HEK293 (cell line): ENCODE data around the gene PRDM15.

Experiments
- CTCF ChIA-PET: fragments of 350-600 bp; formaldehyde crosslinking; extraction: SDS; loops from one replicate; lab custom pipeline; 2021; ENCODE audit warnings: antibody characterized with exemption; lab: Yijun Ruan, JAX
- POLR2A ChIA-PET: fragments of 300-600 bp; formaldehyde crosslinking; extraction: SDS; loops from one replicate; lab custom pipeline; 2020; ENCODE audit warnings: antibody characterized with exemption, inconsistent platforms; lab: Yijun Ruan, JAX
- H3K27ac ChIP-seq: fragments of 200-500 bp; sonication (Bioruptor generic); 2 replicates; pipeline ENCODE4 v1.5.1; 2014; ENCODE audit warnings: low read depth, low read length, control low read depth, inconsistent platforms; ENCODE audit errors: extremely low read depth
- H3K36me3 ChIP-seq, 2 experiments: fragments of 200-500 bp in 1 of 2; sonication (Bioruptor generic) in 1 of 2; 1 replicate in 1 of 2; 2 replicates in 1 of 2; pipeline ENCODE4 v1.5.1; 2014 to 2017; ENCODE audit warnings: inconsistent platforms in 2 of 2, low read length in 2 of 2; ENCODE audit not compliant: control insufficient read depth in 2 of 2, insufficient read depth in 1 of 2
- H3K4me1 ChIP-seq: fragments of 200-500 bp; sonication (Bioruptor generic); 2 replicates; pipeline ENCODE4 v1.5.1; 2014; ENCODE audit warnings: mild to moderate bottlenecking, low read length, inconsistent platforms; ENCODE audit not compliant: control insufficient read depth, insufficient read depth
- H3K4me3 ChIP-seq: 2 replicates; pipeline ENCODE4 v1.5.1; 2011; ENCODE audit warnings: low read depth, mild to moderate bottlenecking, control low read depth, low read length, moderate library complexity
- H3K9me3 ChIP-seq: fragments of 200-500 bp; sonication (Bioruptor generic); 2 replicates; pipeline ENCODE4 v1.5.1; 2014; ENCODE audit warnings: low read depth, low read length, inconsistent platforms; ENCODE audit not compliant: control insufficient read depth, insufficient read depth
- OSR2 ChIP-seq: fragments of 450-650 bp; formaldehyde crosslinking; IDR thresholded peaks from 2 replicates; pipeline ENCODE4 v1.5.1; 2016; ENCODE audit warnings: missing biosample characterization, missing genetic modification characterization
- PRDM10 ChIP-seq: fragments of 450-650 bp; formaldehyde crosslinking; IDR thresholded peaks from 2 replicates; pipeline ENCODE4 v1.5.1; 2016; ENCODE audit warnings: missing biosample characterization, missing genetic modification characterization
- SCRT1 ChIP-seq: fragments of 450-650 bp; formaldehyde crosslinking; IDR thresholded peaks from 2 replicates; pipeline ENCODE4 v1.5.1; 2016; ENCODE audit warnings: missing biosample characterization, missing genetic modification characterization, borderline replicate concordance
- SCRT2 ChIP-seq: fragments of 450-650 bp; formaldehyde crosslinking; IDR thresholded peaks from 2 replicates; pipeline ENCODE4 v1.5.1; 2016; ENCODE audit warnings: missing biosample characterization, missing genetic modification characterization
- SP2 ChIP-seq: fragments of 450-650 bp; formaldehyde crosslinking; IDR thresholded peaks from 2 replicates; pipeline ENCODE4 v1.5.1; 2016; ENCODE audit warnings: missing biosample characterization, missing genetic modification characterization
- SP3 ChIP-seq: fragments of 450-650 bp; formaldehyde crosslinking; IDR thresholded peaks from 2 replicates; pipeline ENCODE4 v1.5.1; 2016; ENCODE audit warnings: missing biosample characterization, missing genetic modification characterization
- ZBTB21 ChIP-seq: fragments of 450-650 bp; formaldehyde crosslinking; IDR thresholded peaks from 2 replicates; pipeline ENCODE4 v1.5.1; 2017; ENCODE audit warnings: missing biosample characterization, missing genetic modification characterization
- ZBTB7A ChIP-seq: fragments of 450-650 bp; formaldehyde crosslinking; IDR thresholded peaks from 2 replicates; pipeline ENCODE4 v1.5.1; 2016; ENCODE audit warnings: low read depth, missing biosample characterization, missing genetic modification characterization
- ZFP37 ChIP-seq: fragments of 450-650 bp; formaldehyde crosslinking; IDR thresholded peaks from 2 replicates; pipeline ENCODE4 v1.5.1; 2016; ENCODE audit warnings: missing biosample characterization, missing genetic modification characterization
- ZNF354C ChIP-seq: fragments of 450-650 bp; formaldehyde crosslinking; IDR thresholded peaks from 2 replicates; pipeline ENCODE4 v1.5.1; 2016; ENCODE audit warnings: missing biosample characterization, missing genetic modification characterization, low read depth, borderline replicate concordance
- ZNF626 ChIP-seq: fragments of 450-650 bp; sonication (Bioruptor Pico); formaldehyde crosslinking; IDR thresholded peaks from 2 replicates; pipeline ENCODE4 v1.5.1; 2018; ENCODE audit warnings: missing biosample characterization, missing genetic modification characterization, inconsistent platforms
- ZNF768 ChIP-seq: fragments of 450-650 bp; formaldehyde crosslinking; IDR thresholded peaks from 2 replicates; pipeline ENCODE4 v1.5.1; 2018; ENCODE audit warnings: missing biosample characterization, mild to moderate bottlenecking, missing genetic modification characterization
- ZSCAN23 ChIP-seq: fragments of 450-650 bp; formaldehyde crosslinking; IDR thresholded peaks from 2 replicates; pipeline ENCODE4 v1.5.1; 2016; ENCODE audit warnings: missing biosample characterization, missing genetic modification characterization
- ZXDB ChIP-seq: fragments of 450-650 bp; formaldehyde crosslinking; IDR thresholded peaks from 2 replicates; pipeline ENCODE4 v1.5.1; 2016; ENCODE audit warnings: missing biosample characterization, missing genetic modification characterization
- TF ChIP-seq, protein P1 (sequence below): fragments of 450-650 bp; formaldehyde crosslinking; IDR thresholded peaks from 2 replicates; pipeline ENCODE4 v1.5.1; 2017; ENCODE audit warnings: missing biosample characterization, missing genetic modification characterization
- TF ChIP-seq, protein P2 (sequence below): fragments of 450-650 bp; formaldehyde crosslinking; IDR thresholded peaks from 2 replicates; pipeline ENCODE4 v1.5.1; 2017; ENCODE audit warnings: missing biosample characterization, missing genetic modification characterization

PRDM15 gene

DNA sequence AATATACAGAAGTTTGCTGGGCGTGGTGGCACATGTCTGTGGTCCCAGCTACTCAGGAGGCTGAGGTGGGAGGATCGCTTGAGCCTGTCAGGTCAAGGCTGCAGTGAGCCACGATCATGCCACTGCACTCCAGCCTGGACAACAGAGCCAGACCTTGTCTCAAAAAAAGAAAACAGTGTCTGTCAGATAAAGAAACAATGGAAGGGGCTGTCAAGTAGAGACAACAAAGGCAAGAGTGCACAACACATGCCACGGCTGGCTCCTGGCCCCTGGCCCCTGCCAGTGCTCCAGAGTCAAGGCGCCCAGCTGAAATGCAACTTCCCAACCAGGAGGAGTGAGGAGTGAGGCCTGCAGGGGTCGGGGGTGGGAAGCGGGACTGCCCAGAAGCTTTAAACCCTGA lies 32.6 kb downstream of the PRDM15 start:
- no peaks in the 10 kb centered on the region for H3K9me3 ChIP-seq
- TF ChIP-seq ZNF768 (tag by site-specific recombination) (no peak), ZBTB7A (tag by site-specific recombination) (no peak), ZNF354C (tag by site-specific recombination) (no peak), ZSCAN23 (tag by site-specific recombination) (no peak)
- TF ChIP-seq, all 188 proteins: peak for 0
- ChIA-PET CTCF (interaction anchor here (0.9 to 2.5 kb wide), 3 partner anchors 29 to 236 kb away, joined by 3 to 13 read pairs (median 7); no protein-coding TSS in a partner anchor), POLR2A (no interaction called here)
- Histone ChIP-seq H3K27ac (no peak overlapping the region), H3K4me3 (no peak overlapping the region), H3K4me1 (no peaks in the 10 kb centered on the region), H3K36me3 (peaks cover 0 to 5% of the 10 kb centered on the region in 2 experiments; a peak in 2 of 3 replicates)

GRCh38 chr21:41846033-41846317 lies 33.2 kb downstream of the PRDM15 start:
- Histone ChIP-seq H3K4me1 (no peaks in the 10 kb centered on the region), H3K27ac (no peak overlapping the region)
- TF ChIP-seq ZBTB21, result no peak
- TF ChIP-seq, all 188 proteins: peak for 0
- H3K4me3 ChIP-seq, result no peak overlapping the region
- H3K36me3 ChIP-seq, result no peaks in the 10 kb centered on the region; a peak in 1 of 3 replicates
- H3K9me3 ChIP-seq, result no peaks in the 10 kb centered on the region
- ChIA-PET CTCF (interaction anchor here (2.5 kb wide), 1 partner anchor 29 kb away, joined by 13 read pairs; no protein-coding TSS in a partner anchor), POLR2A (no interaction called here)

DNA sequence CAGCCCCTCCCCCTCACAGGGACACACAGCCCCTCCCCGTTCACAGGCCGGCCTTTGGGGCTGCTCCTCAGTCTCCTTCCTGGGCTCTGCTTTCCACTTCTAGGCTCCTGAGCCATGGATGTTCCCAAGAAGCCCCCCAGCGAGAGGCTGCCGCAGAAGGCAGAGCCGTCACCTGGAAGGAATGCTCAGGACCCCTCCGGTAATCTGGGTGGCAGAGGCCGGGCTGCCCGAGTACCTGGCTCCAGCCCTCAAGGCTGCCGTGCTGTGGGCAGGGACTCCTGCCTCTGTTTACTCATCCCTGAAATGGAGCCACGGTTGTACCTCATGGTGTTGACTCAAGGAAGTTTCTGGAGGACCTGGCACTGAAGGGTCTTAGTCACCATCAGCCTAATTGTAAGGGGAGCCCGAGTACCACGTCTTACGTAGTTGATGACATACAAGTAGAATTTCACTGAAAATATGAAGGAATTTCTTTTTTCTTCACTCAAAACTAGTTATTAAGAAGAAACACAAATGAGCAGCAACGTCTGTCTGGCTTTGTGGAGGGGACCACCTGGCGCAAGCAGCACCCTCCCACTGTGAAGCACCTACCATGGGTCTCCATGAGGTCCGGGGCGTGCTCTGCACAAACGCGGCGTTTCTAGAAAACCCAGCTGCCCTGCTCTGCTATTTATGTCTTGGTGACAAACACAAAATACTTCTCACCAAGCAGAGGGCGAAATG lies 33.7 kb downstream of the PRDM15 start:
- no peak overlapping the region for H3K27ac ChIP-seq
- no peaks in the 10 kb centered on the region for H3K4me1 ChIP-seq
- H3K9me3 ChIP-seq, result no peaks in the 10 kb centered on the region
- CTCF ChIA-PET, result interaction anchor here (2.5 kb wide), 1 partner anchor 28 kb away, joined by 13 read pairs; no protein-coding TSS in a partner anchor
- TF ChIP-seq, protein P1, sequence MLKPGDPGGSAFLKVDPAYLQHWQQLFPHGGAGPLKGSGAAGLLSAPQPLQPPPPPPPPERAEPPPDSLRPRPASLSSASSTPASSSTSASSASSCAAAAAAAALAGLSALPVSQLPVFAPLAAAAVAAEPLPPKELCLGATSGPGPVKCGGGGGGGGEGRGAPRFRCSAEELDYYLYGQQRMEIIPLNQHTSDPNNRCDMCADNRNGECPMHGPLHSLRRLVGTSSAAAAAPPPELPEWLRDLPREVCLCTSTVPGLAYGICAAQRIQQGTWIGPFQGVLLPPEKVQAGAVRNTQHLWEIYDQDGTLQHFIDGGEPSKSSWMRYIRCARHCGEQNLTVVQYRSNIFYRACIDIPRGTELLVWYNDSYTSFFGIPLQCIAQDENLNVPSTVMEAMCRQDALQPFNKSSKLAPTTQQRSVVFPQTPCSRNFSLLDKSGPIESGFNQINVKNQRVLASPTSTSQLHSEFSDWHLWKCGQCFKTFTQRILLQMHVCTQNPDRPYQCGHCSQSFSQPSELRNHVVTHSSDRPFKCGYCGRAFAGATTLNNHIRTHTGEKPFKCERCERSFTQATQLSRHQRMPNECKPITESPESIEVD, result no peak
- TF ChIP-seq SP3 (no peak), ZXDB (tag by site-specific recombination) (no peak), PRDM10 (tag by site-specific recombination) (no peak), ZFP37 (tag by site-specific recombination) (no peak), ZNF626 (tag by site-specific recombination) (no peak), OSR2 (tag by site-specific recombination) (no peak), ZSCAN23 (tag by site-specific recombination) (no peak)
- TF ChIP-seq, all 188 proteins: peak for 0
- Histone ChIP-seq H3K36me3 (no peaks in the 10 kb centered on the region; a peak in 1 of 3 replicates), H3K4me3 (no peak overlapping the region)
- POLR2A ChIA-PET, result no interaction called here

DNA sequence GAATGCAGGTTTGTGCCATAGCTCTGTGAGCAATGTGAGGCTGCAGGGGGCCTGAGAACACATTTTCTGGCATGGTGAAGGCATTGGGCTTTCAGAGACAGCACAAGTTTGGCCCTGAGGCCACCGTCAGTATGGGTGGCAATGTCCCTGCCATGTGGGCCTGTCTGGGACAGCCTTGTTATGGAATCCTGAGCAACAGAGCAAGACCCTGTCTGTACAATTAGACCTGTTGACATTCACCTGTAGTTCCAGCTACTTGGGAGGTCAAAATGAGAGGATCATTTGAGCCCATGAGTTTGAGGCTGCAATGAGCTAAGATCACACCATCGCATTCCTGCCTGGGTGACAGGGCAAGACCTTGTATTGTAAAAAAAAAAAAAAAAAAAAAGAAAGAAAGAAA lies 35.6 kb downstream of the PRDM15 start:
- no peak overlapping the region for H3K27ac ChIP-seq
- ChIA-PET POLR2A (no interaction called here), CTCF (interaction anchor here (0.6 to 1.5 kb wide), 3 partner anchors 26 to 232 kb away, joined by 3 to 5 read pairs (median 3); no protein-coding TSS in a partner anchor)

More for the DNA sequence above, 35.6 kb downstream of the PRDM15 start:
- Histone ChIP-seq H3K4me1 (no peaks in the 10 kb centered on the region), H3K9me3 (no peaks in the 10 kb centered on the region), H3K36me3 (peaks cover 0 to 4% of the 10 kb centered on the region in 2 experiments; a peak in 2 of 3 replicates), H3K4me3 (no peak overlapping the region)
- no peak for TF ChIP-seq OSR2 (tag by site-specific recombination)
- no peak for TF ChIP-seq SP2
- peak; percentile 66 for TF ChIP-seq SCRT1 (tag by site-specific recombination)
- TF ChIP-seq, protein P2, sequence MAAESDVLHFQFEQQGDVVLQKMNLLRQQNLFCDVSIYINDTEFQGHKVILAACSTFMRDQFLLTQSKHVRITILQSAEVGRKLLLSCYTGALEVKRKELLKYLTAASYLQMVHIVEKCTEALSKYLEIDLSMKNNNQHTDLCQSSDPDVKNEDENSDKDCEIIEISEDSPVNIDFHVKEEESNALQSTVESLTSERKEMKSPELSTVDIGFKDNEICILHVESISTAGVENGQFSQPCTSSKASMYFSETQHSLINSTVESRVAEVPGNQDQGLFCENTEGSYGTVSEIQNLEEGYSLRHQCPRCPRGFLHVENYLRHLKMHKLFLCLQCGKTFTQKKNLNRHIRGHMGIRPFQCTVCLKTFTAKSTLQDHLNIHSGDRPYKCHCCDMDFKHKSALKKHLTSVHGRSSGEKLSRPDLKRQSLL (tag by site-specific recombination), result no peak
- peak; percentile 61 for TF ChIP-seq SCRT2 (tag by site-specific recombination)
